ENCODE results near the gene CLIC5. TPM values are rescaled to one million over a fixed set of nuclear protein-coding genes. Genes with fewer than 3 reads are reported as not detected.

Gene CLIC5
- total and polyA plus RNA-seq, 5 donors from 2014 or later: 0.76 to 4.7 (median 2.3) TPM

DNA sequence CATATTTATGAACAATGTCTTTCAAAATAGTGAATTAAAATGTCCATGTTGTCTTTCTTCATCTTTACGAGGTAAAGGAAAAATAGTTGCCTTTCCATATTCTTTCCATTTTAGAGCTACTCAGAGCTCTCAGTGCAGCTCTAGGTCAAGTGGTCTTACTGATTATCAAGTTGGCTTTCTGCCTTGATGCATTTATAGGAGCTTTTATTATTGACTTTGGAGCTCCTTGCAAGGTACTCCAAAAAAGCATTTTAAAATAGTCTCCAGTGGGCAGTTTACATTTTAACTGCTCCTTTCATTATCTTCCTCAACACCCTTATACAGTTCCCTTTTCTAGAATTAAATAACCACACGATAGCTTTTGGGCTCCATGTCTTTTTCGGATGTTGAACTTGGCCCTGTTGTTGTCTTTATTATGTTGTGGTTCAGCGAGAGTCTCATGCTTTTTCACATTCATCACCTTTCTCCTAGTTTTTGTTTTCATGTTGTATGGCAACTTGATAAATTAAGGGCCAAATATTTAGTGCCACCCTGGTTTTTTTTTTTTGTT is 122.9 kb downstream of the CLIC5 start:
- no peak overlapping the region for H3K27ac ChIP-seq (ENCODE audit: insufficient read depth, low read length, poor library complexity, severe bottlenecking)
- H3K27me3 ChIP-seq (ENCODE audit: control insufficient read depth, insufficient read depth, low read length): peaks cover 5% of the 10 kb centered on the region
- Mint-ChIP-seq H3K27me3 (peaks cover 19% of the 10 kb centered on the region), H3K4me3 (no peak overlapping the region), H3K9me3 (peaks cover 0 to 5% (median 0%) of the 10 kb centered on the region in 7 donors), H3K27ac (peak overlapping the region in 1 of 3 donors; percentile 63), H3K36me3 (no peaks in the 10 kb centered on the region), H3K4me1 (no peaks in the 10 kb centered on the region)
- no peak overlapping the region for H3K4me3 ChIP-seq (ENCODE audit: low read depth, low read length)
- no peak for DNase-seq
- H3K9me3 ChIP-seq (ENCODE audit: control insufficient read depth in 2 of 2, low read length in 2 of 2): no peaks in the 10 kb centered on the region
- H3K4me1 ChIP-seq (ENCODE audit: control insufficient read depth, insufficient read depth, low read length, poor library complexity, severe bottlenecking): no peaks in the 10 kb centered on the region
- ATAC-seq (ENCODE audit: low read depth in 2 of 2): no peak
- no peaks in the 10 kb centered on the region for H3K36me3 ChIP-seq (ENCODE audit: control insufficient read depth, insufficient read depth, low read length)

DNA sequence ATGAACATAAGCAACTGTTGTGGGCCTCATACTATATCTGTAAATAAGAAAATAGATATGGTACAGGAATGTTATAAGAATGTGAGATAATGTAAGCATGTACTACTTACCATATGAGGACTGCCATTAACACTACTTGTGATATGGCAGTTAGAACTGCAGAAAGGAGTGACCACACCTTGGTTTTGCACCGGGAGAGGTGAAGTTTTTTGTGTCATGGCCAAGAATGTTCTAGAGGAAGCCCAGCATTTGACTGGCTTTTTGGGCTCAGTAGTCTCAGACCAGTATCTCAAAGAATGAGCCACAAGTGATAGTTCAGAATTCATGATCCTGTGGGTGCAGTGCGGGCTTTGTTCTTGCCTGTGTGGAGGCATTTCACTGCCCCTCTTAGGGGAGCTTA is 123.5 kb downstream of the CLIC5 start:
- H3K4me1 Mint-ChIP-seq: no peaks in the 10 kb centered on the region
- no peaks in the 10 kb centered on the region for H3K4me1 ChIP-seq (ENCODE audit: control insufficient read depth, insufficient read depth, low read length, poor library complexity, severe bottlenecking)
- H3K27ac ChIP-seq (ENCODE audit: insufficient read depth, low read length, poor library complexity, severe bottlenecking): no peak overlapping the region
- H3K27ac Mint-ChIP-seq: no peak overlapping the region
- no peak for ATAC-seq (ENCODE audit: low read depth in 2 of 2)
- DNase-seq: no peak
- no peak overlapping the region for H3K4me3 ChIP-seq (ENCODE audit: low read depth, low read length)
- H3K36me3 Mint-ChIP-seq: no peaks in the 10 kb centered on the region
- peaks cover 23% of the 10 kb centered on the region for H3K27me3 Mint-ChIP-seq
- H3K36me3 ChIP-seq (ENCODE audit: control insufficient read depth, insufficient read depth, low read length): no peaks in the 10 kb centered on the region
- peaks cover 0 to 3% (median 0%) of the 10 kb centered on the region in 7 donors for H3K9me3 Mint-ChIP-seq
- peaks cover 5% of the 10 kb centered on the region for H3K27me3 ChIP-seq (ENCODE audit: control insufficient read depth, insufficient read depth, low read length)
- no peaks in the 10 kb centered on the region for H3K9me3 ChIP-seq (ENCODE audit: control insufficient read depth in 2 of 2, low read length in 2 of 2)
- no peak overlapping the region for H3K4me3 Mint-ChIP-seq

DNA sequence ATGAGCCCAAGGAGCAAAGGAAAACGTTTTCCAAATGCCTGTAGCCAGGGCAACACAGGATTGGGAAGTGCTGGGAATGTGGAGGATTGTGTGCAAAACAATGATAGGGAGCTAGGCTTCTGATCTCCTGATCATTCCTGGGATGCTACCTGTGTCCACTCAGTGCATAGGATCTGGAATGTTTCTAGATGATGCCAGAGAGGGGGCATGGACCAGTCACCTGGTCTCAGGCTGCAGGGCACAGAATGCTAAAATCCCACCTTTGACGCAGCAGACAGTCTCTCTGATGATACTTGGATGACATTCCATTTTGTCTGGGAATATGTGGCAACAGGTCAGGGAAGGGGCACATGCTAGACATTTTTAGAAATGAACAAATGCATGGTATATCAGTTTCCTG is 128.9 kb downstream of the CLIC5 start:
- H3K4me3 Mint-ChIP-seq: no peak overlapping the region
- H3K27ac ChIP-seq (ENCODE audit: insufficient read depth, low read length, poor library complexity, severe bottlenecking): no peak overlapping the region
- H3K36me3 Mint-ChIP-seq: no peaks in the 10 kb centered on the region
- H3K4me3 ChIP-seq (ENCODE audit: low read depth, low read length): no peak overlapping the region
- no peak for ATAC-seq (ENCODE audit: low read depth in 2 of 2)
- peaks cover 4% of the 10 kb centered on the region for H3K27me3 ChIP-seq (ENCODE audit: control insufficient read depth, insufficient read depth, low read length)
- no peak overlapping the region for H3K27ac Mint-ChIP-seq
- H3K36me3 ChIP-seq (ENCODE audit: control insufficient read depth, insufficient read depth, low read length): no peaks in the 10 kb centered on the region
- no peak for DNase-seq
- H3K27me3 Mint-ChIP-seq: peaks cover 22% of the 10 kb centered on the region
- no peaks in the 10 kb centered on the region for H3K4me1 ChIP-seq (ENCODE audit: control insufficient read depth, insufficient read depth, low read length, poor library complexity, severe bottlenecking)
- H3K9me3 ChIP-seq (ENCODE audit: control insufficient read depth in 2 of 2, low read length in 2 of 2): no peaks in the 10 kb centered on the region
- peaks cover 0 to 4% (median 0%) of the 10 kb centered on the region in 7 donors for H3K9me3 Mint-ChIP-seq
- H3K4me1 Mint-ChIP-seq: no peaks in the 10 kb centered on the region

DNA sequence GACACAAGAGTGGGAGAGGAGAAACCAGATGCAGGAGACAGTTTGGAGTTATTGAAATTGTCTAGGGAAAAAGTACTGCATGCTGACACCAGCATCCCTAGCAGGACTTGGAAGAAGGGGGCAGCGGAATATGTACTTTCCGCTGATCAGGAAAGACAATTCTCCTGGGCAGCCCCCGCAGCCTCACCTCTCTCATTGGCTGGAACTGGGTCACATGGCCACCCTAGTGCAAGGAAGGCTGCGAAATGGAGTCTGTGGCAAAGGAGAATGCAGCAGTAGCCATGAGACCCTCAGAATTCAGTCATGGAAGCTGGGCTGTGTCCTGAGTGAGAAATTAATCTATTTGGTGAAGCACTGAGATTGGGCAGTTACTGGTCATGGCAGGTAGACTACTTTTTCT is 131.3 kb downstream of the CLIC5 start:
- Histone ChIP-seq H3K9me3 (ENCODE audit: control insufficient read depth in 2 of 2, low read length in 2 of 2) (no peaks in the 10 kb centered on the region), H3K4me3 (ENCODE audit: low read depth, low read length) (no peak overlapping the region), H3K36me3 (ENCODE audit: control insufficient read depth, insufficient read depth, low read length) (no peaks in the 10 kb centered on the region), H3K4me1 (ENCODE audit: control insufficient read depth, insufficient read depth, low read length, poor library complexity, severe bottlenecking) (no peaks in the 10 kb centered on the region), H3K27ac (ENCODE audit: insufficient read depth, low read length, poor library complexity, severe bottlenecking) (no peak overlapping the region), H3K27me3 (ENCODE audit: control insufficient read depth, insufficient read depth, low read length) (peaks cover 4% of the 10 kb centered on the region)
- H3K27ac Mint-ChIP-seq: no peak overlapping the region
- DNase-seq (no peak), ATAC-seq (ENCODE audit: low read depth in 2 of 2) (no peak)
- no peaks in the 10 kb centered on the region for H3K4me1 Mint-ChIP-seq
- H3K4me3 Mint-ChIP-seq: no peak overlapping the region
- H3K36me3 Mint-ChIP-seq: no peaks in the 10 kb centered on the region
- H3K27me3 Mint-ChIP-seq: peaks cover 22% of the 10 kb centered on the region
- H3K9me3 Mint-ChIP-seq: peaks cover 0 to 3% (median 0%) of the 10 kb centered on the region in 7 donors

DNA sequence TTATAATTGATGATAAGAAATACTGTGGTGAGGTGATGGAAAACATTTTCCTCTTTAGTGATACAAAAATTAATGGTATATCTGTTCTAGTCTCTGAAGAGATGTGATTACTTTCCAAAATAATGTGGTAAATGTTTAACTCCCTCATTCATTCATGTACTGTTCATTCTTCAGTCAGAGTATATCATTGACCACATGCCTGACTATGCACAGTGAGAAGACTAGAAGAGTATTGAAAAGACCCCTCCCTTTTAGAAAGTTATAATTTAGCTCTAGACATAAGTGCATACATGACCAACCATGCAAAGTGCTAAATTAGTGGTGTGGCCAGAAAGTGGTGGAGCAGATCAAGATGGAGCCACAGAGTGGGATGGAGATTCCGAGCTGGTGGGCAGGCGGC is 133.0 kb downstream of the CLIC5 start:
- Mint-ChIP-seq H3K4me1 (no peaks in the 10 kb centered on the region), H3K36me3 (no peaks in the 10 kb centered on the region), H3K9me3 (peaks cover 0 to 3% (median 0%) of the 10 kb centered on the region in 7 donors), H3K27ac (no peak overlapping the region), H3K27me3 (peaks cover 15% of the 10 kb centered on the region), H3K4me3 (no peak overlapping the region)
- DNase-seq (no peak), ATAC-seq (ENCODE audit: low read depth in 2 of 2) (no peak)
- Histone ChIP-seq H3K4me1 (ENCODE audit: control insufficient read depth, insufficient read depth, low read length, poor library complexity, severe bottlenecking) (no peaks in the 10 kb centered on the region), H3K27me3 (ENCODE audit: control insufficient read depth, insufficient read depth, low read length) (peaks cover 4% of the 10 kb centered on the region), H3K27ac (ENCODE audit: insufficient read depth, low read length, poor library complexity, severe bottlenecking) (no peak overlapping the region), H3K9me3 (ENCODE audit: control insufficient read depth in 2 of 2, low read length in 2 of 2) (no peaks in the 10 kb centered on the region), H3K36me3 (ENCODE audit: control insufficient read depth, insufficient read depth, low read length) (no peaks in the 10 kb centered on the region), H3K4me3 (ENCODE audit: low read depth, low read length) (no peak overlapping the region)

DNA sequence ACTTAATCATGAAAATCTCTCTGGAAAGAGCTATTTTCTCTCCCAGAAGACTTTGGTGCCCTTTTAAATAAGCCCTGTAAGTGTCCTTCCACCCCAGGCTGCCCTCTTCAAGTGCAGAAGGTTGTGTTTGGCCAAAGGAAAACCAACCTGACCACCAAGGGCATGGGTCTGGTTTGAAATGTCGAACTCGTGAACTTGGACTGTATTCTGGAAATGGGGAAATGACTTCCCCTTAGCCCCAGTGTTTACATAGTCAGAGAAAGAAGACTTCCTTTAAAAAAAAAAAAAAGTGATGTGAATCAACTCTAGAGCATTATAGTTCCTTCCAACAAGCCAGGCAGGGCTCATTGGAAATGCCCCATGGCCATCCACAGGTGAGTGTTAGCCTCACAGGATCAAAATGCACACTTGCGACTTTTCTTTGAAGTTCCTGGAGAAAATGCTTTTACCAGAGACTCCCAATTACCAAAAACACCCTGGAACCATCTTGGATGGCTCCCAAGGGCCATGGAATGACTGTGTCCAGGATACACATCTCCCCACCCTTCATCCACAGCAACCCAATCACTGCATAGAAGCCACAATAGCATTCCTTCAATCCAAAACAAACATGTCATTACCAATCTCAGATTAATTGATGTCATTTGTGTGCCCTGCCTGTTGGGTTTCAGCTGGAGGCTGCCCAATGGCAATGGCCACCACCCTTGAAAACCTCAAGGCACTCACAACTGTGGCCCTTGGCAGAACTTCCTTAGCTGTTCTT is 133.8 kb downstream of the CLIC5 start:
- Histone ChIP-seq H3K4me1 (ENCODE audit: control insufficient read depth, insufficient read depth, low read length, poor library complexity, severe bottlenecking) (no peaks in the 10 kb centered on the region), H3K36me3 (ENCODE audit: control insufficient read depth, insufficient read depth, low read length) (no peaks in the 10 kb centered on the region), H3K4me3 (ENCODE audit: low read depth, low read length) (no peak overlapping the region), H3K27me3 (ENCODE audit: control insufficient read depth, insufficient read depth, low read length) (peaks cover 4% of the 10 kb centered on the region), H3K9me3 (ENCODE audit: control insufficient read depth in 2 of 2, low read length in 2 of 2) (no peaks in the 10 kb centered on the region), H3K27ac (ENCODE audit: insufficient read depth, low read length, poor library complexity, severe bottlenecking) (no peak overlapping the region)
- H3K36me3 Mint-ChIP-seq: no peaks in the 10 kb centered on the region
- H3K27me3 Mint-ChIP-seq: peaks cover 11% of the 10 kb centered on the region
- no peak for DNase-seq
- no peak for ATAC-seq (ENCODE audit: low read depth in 2 of 2)
- no peaks in the 10 kb centered on the region for H3K4me1 Mint-ChIP-seq
- H3K27ac Mint-ChIP-seq: no peak overlapping the region
- H3K9me3 Mint-ChIP-seq: peaks cover 0 to 3% (median 0%) of the 10 kb centered on the region in 7 donors
- H3K4me3 Mint-ChIP-seq: no peak overlapping the region

DNA sequence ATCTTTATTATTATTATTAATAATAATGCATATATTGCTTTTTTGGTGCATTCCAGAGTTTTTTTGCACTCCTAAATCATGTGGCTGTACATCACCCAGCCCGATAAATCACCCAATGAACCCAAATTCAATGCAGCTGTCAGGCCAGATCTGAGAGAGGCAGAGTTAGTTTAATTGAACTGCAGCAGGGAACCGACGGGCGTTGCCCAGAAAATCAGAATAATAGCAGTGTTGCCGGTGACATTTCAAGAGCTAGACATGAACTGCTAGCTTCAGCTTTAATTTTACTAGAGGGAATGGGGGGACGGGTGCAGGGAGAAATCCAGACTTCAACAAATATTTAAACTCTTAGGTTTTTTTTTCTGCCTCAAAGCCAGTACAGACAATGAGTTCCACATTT is 135.0 kb downstream of the CLIC5 start:
- H3K27ac Mint-ChIP-seq: no peak overlapping the region
- H3K27me3 Mint-ChIP-seq: peaks cover 9% of the 10 kb centered on the region
- Histone ChIP-seq H3K27me3 (ENCODE audit: control insufficient read depth, insufficient read depth, low read length) (no peaks in the 10 kb centered on the region), H3K27ac (ENCODE audit: insufficient read depth, low read length, poor library complexity, severe bottlenecking) (no peak overlapping the region), H3K4me1 (ENCODE audit: control insufficient read depth, insufficient read depth, low read length, poor library complexity, severe bottlenecking) (no peaks in the 10 kb centered on the region), H3K9me3 (ENCODE audit: control insufficient read depth in 2 of 2, low read length in 2 of 2) (no peaks in the 10 kb centered on the region), H3K4me3 (ENCODE audit: low read depth, low read length) (no peak overlapping the region), H3K36me3 (ENCODE audit: control insufficient read depth, insufficient read depth, low read length) (no peaks in the 10 kb centered on the region)
- peaks cover 0 to 3% (median 0%) of the 10 kb centered on the region in 7 donors for H3K9me3 Mint-ChIP-seq
- no peaks in the 10 kb centered on the region for H3K36me3 Mint-ChIP-seq
- no peaks in the 10 kb centered on the region for H3K4me1 Mint-ChIP-seq
- ATAC-seq (ENCODE audit: low read depth in 2 of 2) (no peak), DNase-seq (no peak)
- H3K4me3 Mint-ChIP-seq: no peak overlapping the region

DNA sequence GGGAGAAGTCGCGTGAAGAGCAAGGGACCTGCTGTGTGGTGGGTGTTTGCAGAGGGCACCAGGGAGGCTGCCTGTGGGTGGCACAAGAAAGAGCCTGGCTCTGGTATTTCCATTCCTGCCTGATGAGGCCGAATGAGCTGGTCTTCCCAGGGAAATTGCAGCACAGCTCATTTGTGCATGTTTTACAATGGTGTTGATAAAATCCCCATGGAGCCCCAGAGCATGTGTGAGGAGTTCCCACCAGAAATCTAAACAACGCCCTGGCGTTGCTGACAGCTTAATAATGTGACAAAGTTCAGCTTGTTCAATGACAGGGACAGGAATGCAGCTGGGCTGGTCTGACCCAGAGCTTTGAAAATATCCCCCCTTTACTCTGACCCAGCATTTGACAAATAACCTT is 135.5 kb downstream of the CLIC5 start:
- Histone ChIP-seq H3K4me3 (ENCODE audit: low read depth, low read length) (no peak overlapping the region), H3K4me1 (ENCODE audit: control insufficient read depth, insufficient read depth, low read length, poor library complexity, severe bottlenecking) (no peaks in the 10 kb centered on the region), H3K27me3 (ENCODE audit: control insufficient read depth, insufficient read depth, low read length) (no peaks in the 10 kb centered on the region), H3K9me3 (ENCODE audit: control insufficient read depth in 2 of 2, low read length in 2 of 2) (no peaks in the 10 kb centered on the region), H3K27ac (ENCODE audit: insufficient read depth, low read length, poor library complexity, severe bottlenecking) (no peak overlapping the region), H3K36me3 (ENCODE audit: control insufficient read depth, insufficient read depth, low read length) (no peaks in the 10 kb centered on the region)
- Mint-ChIP-seq H3K27me3 (peaks cover 8% of the 10 kb centered on the region), H3K9me3 (peaks cover 0 to 3% (median 0%) of the 10 kb centered on the region in 7 donors), H3K36me3 (no peaks in the 10 kb centered on the region), H3K4me1 (no peaks in the 10 kb centered on the region), H3K4me3 (no peak overlapping the region), H3K27ac (no peak overlapping the region)
- no peak for DNase-seq
- ATAC-seq (ENCODE audit: low read depth in 2 of 2): no peak

Data from CD4-positive, CD25-positive, alpha-beta regulatory T cell (primary cell).